GM13976 (cell line): Measurements from ENCODE around the gene BCAS3.

Experiments
- DNase-seq: peaks from one replicate; pipeline ENCODE4 v3.0.0; 2012; ENCODE audit warnings: low spot score
- CTCF ChIP-seq: IDR thresholded peaks from 2 replicates; pipeline ENCODE4 v1.5.1; 2012; ENCODE audit warnings: borderline replicate concordance, mild to moderate bottlenecking; ENCODE audit not compliant: insufficient read depth; ENCODE audit errors: extremely low read depth, missing control alignments, control extremely low read depth
- in situ Hi-C: fragments of 300-500 bp; cut with MboI; formaldehyde crosslinking; loops from one replicate; pipeline ENCODE4 v1.12.0; 2022; ENCODE audit warnings: low sequenced_read_pairs, mixed read lengths, inconsistent platforms; ENCODE audit not compliant: unreplicated experiment

The BCAS3 gene

GRCh38 chr17:61285526-61286320, 608.1 kb downstream of the BCAS3 start:
- in situ Hi-C loops: no loop called here
- no peak for DNase-seq
- TF ChIP-seq CTCF: no peak

- in situ Hi-C loops: no loop called here
- DNase-seq: no peak
- TF ChIP-seq CTCF: no peak
These were observed 608.8 kb downstream of the BCAS3 start for GRCh38 chr17:61286449-61286848.

- TF ChIP-seq CTCF: no peak
- DNase-seq: no peak
- in situ Hi-C loops: no loop called here
These were observed 612.0 kb downstream of the BCAS3 start for GRCh38 chr17:61289408-61290385.

GRCh38 chr17:61291451-61292285, 614.0 kb downstream of the BCAS3 start:
- TF ChIP-seq CTCF: no peak
- no peak for DNase-seq
- in situ Hi-C loops: no loop called here

- no peak for TF ChIP-seq CTCF
- no peak for DNase-seq
- in situ Hi-C loops: no loop called here
These were observed 616.6 kb downstream of the BCAS3 start for GRCh38 chr17:61294286-61294685.

- no peak for TF ChIP-seq CTCF
- no peak for DNase-seq
- in situ Hi-C loops: no loop called here
These were observed 617.1 kb downstream of the BCAS3 start for GRCh38 chr17:61294777-61295176.
